Measurements from ENCODE around the gene SSBP3.
A peak's percentile ranks its signal among the peaks of the same experiment; 100 is the strongest.

SSBP3 gene

GRCh38 chr1:54376430-54377039 is 29.7 kb downstream of the SSBP3 start:
- Histone ChIP-seq H4K20me1 (peaks cover 79% of the 10 kb centered on the region), H3K27ac (0 out of 2 replicates have a peak overlapping the region, but pooled peaks have one; percentile 94), H3K27me3 (no peaks in the 10 kb centered on the region), H3K4me2 (peak overlapping the region; percentile 83), H3K4me1 (peaks cover 73% of the 10 kb centered on the region), H3K9ac (no peak overlapping the region), H3K9me3 (no peaks in the 10 kb centered on the region), H3K4me3 (no peak overlapping the region), H3K36me3 (peaks cover 62% of the 10 kb centered on the region)
- TF ChIP-seq Cebpa-rat (IDR thresholded peaks at IDR 0.05) = no peak

- H3K9me3 ChIP-seq = no peaks in the 10 kb centered on the region
- peaks cover 79% of the 10 kb centered on the region for H4K20me1 ChIP-seq
- H3K27ac ChIP-seq = no peak overlapping the region
- H3K4me3 ChIP-seq = no peak overlapping the region
- H3K9ac ChIP-seq = no peak overlapping the region
- peak overlapping the region; percentile 23; the same call in 1 of the 2 replicates for H3K4me2 ChIP-seq
- H3K36me3 ChIP-seq = peaks cover 62% of the 10 kb centered on the region
- H3K4me1 ChIP-seq = peaks cover 71% of the 10 kb centered on the region
- H3K27me3 ChIP-seq = no peaks in the 10 kb centered on the region
- no peak for TF ChIP-seq Cebpa-rat (IDR thresholded peaks at IDR 0.05)
Observed at GRCh38 chr1:54375712-54376429, 30.3 kb downstream of the SSBP3 start.

- Histone ChIP-seq H3K27me3 (no peaks in the 10 kb centered on the region), H4K20me1 (peaks cover 81% of the 10 kb centered on the region), H3K4me1 (peaks cover 67% of the 10 kb centered on the region), H3K9me3 (no peaks in the 10 kb centered on the region), H3K4me3 (no peak overlapping the region), H3K9ac (no peak overlapping the region), H3K36me3 (peaks cover 62% of the 10 kb centered on the region), H3K27ac (no peak overlapping the region), H3K4me2 (no peak overlapping the region)
- TF ChIP-seq Cebpa-rat (IDR thresholded peaks at IDR 0.05) = no peak
Observed at GRCh38 chr1:54375298-54375697, 30.9 kb downstream of the SSBP3 start.

GRCh38 chr1:54374766-54375165 is 31.4 kb downstream of the SSBP3 start:
- no peaks in the 10 kb centered on the region for H3K9me3 ChIP-seq
- peaks cover 62% of the 10 kb centered on the region for H3K36me3 ChIP-seq
- H3K4me1 ChIP-seq = peaks cover 61% of the 10 kb centered on the region
- H3K4me3 ChIP-seq = no peak overlapping the region
- no peak overlapping the region for H3K27ac ChIP-seq
- H3K27me3 ChIP-seq = no peaks in the 10 kb centered on the region
- TF ChIP-seq Cebpa-rat (IDR thresholded peaks at IDR 0.05) = no peak
- H3K4me2 ChIP-seq = no peak overlapping the region
- peaks cover 81% of the 10 kb centered on the region for H4K20me1 ChIP-seq
- no peak overlapping the region for H3K9ac ChIP-seq

GRCh38 chr1:54372978-54373377 is 33.2 kb downstream of the SSBP3 start:
- Histone ChIP-seq H3K9me3 (no peaks in the 10 kb centered on the region), H3K4me3 (no peak overlapping the region), H3K27ac (peak overlapping the region; percentile 42; the same call in 1 of the 2 replicates), H4K20me1 (peaks cover 95% of the 10 kb centered on the region), H3K4me1 (peaks cover 43% of the 10 kb centered on the region), H3K36me3 (peaks cover 71% of the 10 kb centered on the region), H3K4me2 (peak overlapping the region; percentile 55), H3K27me3 (no peaks in the 10 kb centered on the region), H3K9ac (peak overlapping the region; percentile 15; the same call in 1 of the 2 replicates)
- TF ChIP-seq Cebpa-rat (IDR thresholded peaks at IDR 0.05) = no peak

- Histone ChIP-seq H3K9me3 (no peaks in the 10 kb centered on the region), H3K27me3 (no peaks in the 10 kb centered on the region), H3K9ac (no peak overlapping the region), H3K27ac (no peak overlapping the region), H3K4me3 (no peak overlapping the region), H3K36me3 (peaks cover 78% of the 10 kb centered on the region), H3K4me2 (no peak overlapping the region), H4K20me1 (peaks cover 99% of the 10 kb centered on the region), H3K4me1 (peaks cover 33% of the 10 kb centered on the region)
- no peak for TF ChIP-seq Cebpa-rat (IDR thresholded peaks at IDR 0.05)
Observed at GRCh38 chr1:54371942-54372275, 34.3 kb downstream of the SSBP3 start.

GRCh38 chr1:54371038-54371941 is 34.9 kb downstream of the SSBP3 start:
- Histone ChIP-seq H3K27me3 (no peaks in the 10 kb centered on the region), H3K4me2 (no peak overlapping the region), H3K27ac (no peak overlapping the region), H3K9me3 (no peaks in the 10 kb centered on the region), H4K20me1 (peaks cover 99% of the 10 kb centered on the region), H3K4me3 (no peak overlapping the region), H3K9ac (no peak overlapping the region), H3K36me3 (peaks cover 78% of the 10 kb centered on the region), H3K4me1 (peaks cover 26% of the 10 kb centered on the region)
- no peak for TF ChIP-seq Cebpa-rat (IDR thresholded peaks at IDR 0.05)

GRCh38 chr1:54370287-54370989 is 35.8 kb downstream of the SSBP3 start:
- no peak for TF ChIP-seq Cebpa-rat (IDR thresholded peaks at IDR 0.05)
- Histone ChIP-seq H3K27ac (no peak overlapping the region), H3K4me3 (no peak overlapping the region), H3K4me2 (no peak overlapping the region), H3K4me1 (peaks cover 31% of the 10 kb centered on the region), H3K27me3 (no peaks in the 10 kb centered on the region), H4K20me1 (peaks cover 99% of the 10 kb centered on the region), H3K9me3 (no peaks in the 10 kb centered on the region), H3K36me3 (peaks cover 83% of the 10 kb centered on the region), H3K9ac (no peak overlapping the region)

GRCh38 chr1:54367613-54368012 is 38.6 kb downstream of the SSBP3 start:
- H3K4me3 ChIP-seq = no peak overlapping the region
- H3K4me1 ChIP-seq = peaks cover 40% of the 10 kb centered on the region
- H3K36me3 ChIP-seq = peaks cover 75% of the 10 kb centered on the region

More at GRCh38 chr1:54367613-54368012, 38.6 kb downstream of the SSBP3 start:
- Histone ChIP-seq H3K27me3 (no peaks in the 10 kb centered on the region), H3K4me2 (no peak overlapping the region), H4K20me1 (peaks cover 99% of the 10 kb centered on the region), H3K9ac (no peak overlapping the region), H3K27ac (no peak overlapping the region), H3K9me3 (no peaks in the 10 kb centered on the region)
- no peak for TF ChIP-seq Cebpa-rat (IDR thresholded peaks at IDR 0.05)
